Measurements from ENCODE around the gene RASGRF2. TPM values are rescaled to one million over a fixed set of nuclear protein-coding genes. Genes with fewer than 3 reads are reported as not detected.

RASGRF2 gene
- total RNA-seq, 1 donor from 2014 or later: 21.1 TPM

- intact Hi-C loops (cut with micrococcal nuclease): no loop called here
- H3K4me1 Mint-ChIP-seq: peaks cover 11% of the 10 kb centered on the region
- no peak for DNase-seq
- no peak overlapping the region for H3K4me3 Mint-ChIP-seq
- no peak overlapping the region for H3K27ac Mint-ChIP-seq
- peaks cover 42% of the 10 kb centered on the region for H3K36me3 Mint-ChIP-seq (ENCODE audit: low read depth)
- no peaks in the 10 kb centered on the region for H3K27me3 Mint-ChIP-seq
- peaks cover 8% of the 10 kb centered on the region for H3K9me3 Mint-ChIP-seq
Measured at GRCh38 chr5:81066102-81066501, 105.9 kb downstream of the RASGRF2 start.

- no peaks in the 10 kb centered on the region for H3K27me3 Mint-ChIP-seq
- H3K4me3 Mint-ChIP-seq: no peak overlapping the region
- H3K9me3 Mint-ChIP-seq: peaks cover 8% of the 10 kb centered on the region
- H3K27ac Mint-ChIP-seq: no peak overlapping the region
- DNase-seq: no peak
- H3K36me3 Mint-ChIP-seq (ENCODE audit: low read depth): peaks cover 42% of the 10 kb centered on the region
- intact Hi-C loops (cut with micrococcal nuclease): no loop called here
- H3K4me1 Mint-ChIP-seq: peaks cover 11% of the 10 kb centered on the region
Measured at GRCh38 chr5:81067406-81067805, 107.2 kb downstream of the RASGRF2 start.

GRCh38 chr5:81068063-81068462, 107.9 kb downstream of the RASGRF2 start:
- H3K27ac Mint-ChIP-seq: no peak overlapping the region
- peak; percentile 4 for DNase-seq
- H3K4me1 Mint-ChIP-seq: peaks cover 8% of the 10 kb centered on the region
- H3K9me3 Mint-ChIP-seq: peaks cover 8% of the 10 kb centered on the region
- intact Hi-C loops (cut with micrococcal nuclease): no loop called here
- H3K4me3 Mint-ChIP-seq: no peak overlapping the region
- H3K36me3 Mint-ChIP-seq (ENCODE audit: low read depth): peaks cover 41% of the 10 kb centered on the region
- no peaks in the 10 kb centered on the region for H3K27me3 Mint-ChIP-seq

GRCh38 chr5:81068635-81069034, 108.5 kb downstream of the RASGRF2 start:
- DNase-seq: no peak
- Mint-ChIP-seq H3K27ac (no peak overlapping the region), H3K4me3 (no peak overlapping the region), H3K27me3 (no peaks in the 10 kb centered on the region), H3K36me3 (ENCODE audit: low read depth) (peaks cover 40% of the 10 kb centered on the region), H3K4me1 (peaks cover 8% of the 10 kb centered on the region), H3K9me3 (peaks cover 7% of the 10 kb centered on the region)
- intact Hi-C loops (cut with micrococcal nuclease): no loop called here

- Mint-ChIP-seq H3K27ac (no peak overlapping the region), H3K4me1 (no peaks in the 10 kb centered on the region), H3K4me3 (no peak overlapping the region), H3K9me3 (no peaks in the 10 kb centered on the region), H3K36me3 (ENCODE audit: low read depth) (peaks cover 27% of the 10 kb centered on the region), H3K27me3 (no peaks in the 10 kb centered on the region)
- DNase-seq: no peak
- intact Hi-C loops (cut with micrococcal nuclease): no loop called here
Measured at GRCh38 chr5:81069990-81070389, 109.8 kb downstream of the RASGRF2 start.

GRCh38 chr5:81070571-81071255, 110.5 kb downstream of the RASGRF2 start:
- H3K4me3 Mint-ChIP-seq: no peak overlapping the region
- intact Hi-C loops (cut with micrococcal nuclease): no loop called here

GRCh38 chr5:81075041-81075440, 114.9 kb downstream of the RASGRF2 start:
- intact Hi-C loops (cut with micrococcal nuclease): no loop called here
- no peak for DNase-seq
- no peaks in the 10 kb centered on the region for H3K4me1 Mint-ChIP-seq
- no peaks in the 10 kb centered on the region for H3K27me3 Mint-ChIP-seq
- H3K27ac Mint-ChIP-seq: no peak overlapping the region
- no peak overlapping the region for H3K4me3 Mint-ChIP-seq
- H3K36me3 Mint-ChIP-seq (ENCODE audit: low read depth): peaks cover 20% of the 10 kb centered on the region
- peaks cover 9% of the 10 kb centered on the region for H3K9me3 Mint-ChIP-seq

More at GRCh38 chr5:81070571-81071255, 110.5 kb downstream of the RASGRF2 start:
- Mint-ChIP-seq H3K36me3 (ENCODE audit: low read depth) (peaks cover 22% of the 10 kb centered on the region), H3K27me3 (no peaks in the 10 kb centered on the region), H3K4me1 (no peaks in the 10 kb centered on the region), H3K9me3 (no peaks in the 10 kb centered on the region), H3K27ac (no peak overlapping the region)
- DNase-seq: no peak

GRCh38 chr5:81077105-81077504, 116.9 kb downstream of the RASGRF2 start:
- H3K4me1 Mint-ChIP-seq: no peaks in the 10 kb centered on the region
- intact Hi-C loops (cut with micrococcal nuclease): no loop called here
- H3K27ac Mint-ChIP-seq: no peak overlapping the region
- peaks cover 9% of the 10 kb centered on the region for H3K9me3 Mint-ChIP-seq
- H3K36me3 Mint-ChIP-seq (ENCODE audit: low read depth): peaks cover 31% of the 10 kb centered on the region
- H3K27me3 Mint-ChIP-seq: no peaks in the 10 kb centered on the region
- no peak for DNase-seq
- no peak overlapping the region for H3K4me3 Mint-ChIP-seq

GRCh38 chr5:81078930-81079329, 118.8 kb downstream of the RASGRF2 start:
- no peak for DNase-seq
- H3K27ac Mint-ChIP-seq: no peak overlapping the region
- H3K4me3 Mint-ChIP-seq: no peak overlapping the region
- intact Hi-C loops (cut with micrococcal nuclease): no loop called here
- H3K4me1 Mint-ChIP-seq: peaks cover 3% of the 10 kb centered on the region
- no peaks in the 10 kb centered on the region for H3K27me3 Mint-ChIP-seq
- peaks cover 36% of the 10 kb centered on the region for H3K36me3 Mint-ChIP-seq (ENCODE audit: low read depth)
- H3K9me3 Mint-ChIP-seq: peaks cover 12% of the 10 kb centered on the region

- Mint-ChIP-seq H3K4me3 (no peak overlapping the region), H3K9me3 (peaks cover 12% of the 10 kb centered on the region), H3K36me3 (ENCODE audit: low read depth) (peaks cover 47% of the 10 kb centered on the region), H3K27me3 (no peaks in the 10 kb centered on the region), H3K27ac (no peak overlapping the region), H3K4me1 (peaks cover 3% of the 10 kb centered on the region)
- intact Hi-C loops (cut with micrococcal nuclease): no loop called here
- DNase-seq: no peak
Measured at GRCh38 chr5:81080809-81081460, 120.8 kb downstream of the RASGRF2 start.

GRCh38 chr5:81081461-81081835, 121.3 kb downstream of the RASGRF2 start:
- Mint-ChIP-seq H3K9me3 (peaks cover 12% of the 10 kb centered on the region), H3K27me3 (no peaks in the 10 kb centered on the region)
- intact Hi-C loops (cut with micrococcal nuclease): no loop called here

GRCh38 chr5:81086881-81087281, 126.7 kb downstream of the RASGRF2 start:
- Mint-ChIP-seq H3K4me3 (no peak overlapping the region), H3K36me3 (ENCODE audit: low read depth) (peaks cover 35% of the 10 kb centered on the region), H3K27ac (no peak overlapping the region), H3K9me3 (peaks cover 3% of the 10 kb centered on the region), H3K4me1 (peaks cover 3% of the 10 kb centered on the region), H3K27me3 (no peaks in the 10 kb centered on the region)
- intact Hi-C loops (cut with micrococcal nuclease): no loop called here
- no peak for DNase-seq

More at GRCh38 chr5:81081461-81081835, 121.3 kb downstream of the RASGRF2 start:
- peaks cover 3% of the 10 kb centered on the region for H3K4me1 Mint-ChIP-seq
- DNase-seq: no peak
- peaks cover 51% of the 10 kb centered on the region for H3K36me3 Mint-ChIP-seq (ENCODE audit: low read depth)
- H3K27ac Mint-ChIP-seq: no peak overlapping the region
- no peak overlapping the region for H3K4me3 Mint-ChIP-seq

GRCh38 chr5:81091199-81091598, 131.0 kb downstream of the RASGRF2 start:
- H3K36me3 Mint-ChIP-seq (ENCODE audit: low read depth): peaks cover 23% of the 10 kb centered on the region
- H3K4me3 Mint-ChIP-seq: no peak overlapping the region
- no peak for DNase-seq
- H3K9me3 Mint-ChIP-seq: no peaks in the 10 kb centered on the region
- no peak overlapping the region for H3K27ac Mint-ChIP-seq
- no peaks in the 10 kb centered on the region for H3K27me3 Mint-ChIP-seq
- H3K4me1 Mint-ChIP-seq: no peaks in the 10 kb centered on the region
- intact Hi-C loops (cut with micrococcal nuclease): no loop called here

GRCh38 chr5:81093536-81094196, 133.5 kb downstream of the RASGRF2 start:
- no peaks in the 10 kb centered on the region for H3K27me3 Mint-ChIP-seq
- H3K27ac Mint-ChIP-seq: no peak overlapping the region
- no peaks in the 10 kb centered on the region for H3K9me3 Mint-ChIP-seq
- no peak for DNase-seq
- intact Hi-C loops (cut with micrococcal nuclease): no loop called here
- H3K36me3 Mint-ChIP-seq (ENCODE audit: low read depth): peaks cover 14% of the 10 kb centered on the region
- H3K4me1 Mint-ChIP-seq: no peaks in the 10 kb centered on the region
- no peak overlapping the region for H3K4me3 Mint-ChIP-seq

Data from activated CD4-positive, alpha-beta T cell treated with anti-CD3 and anti-CD28 coated beads, Interleukin-2, amount 10 ng/mL, durations not matched to agents 24 days and 14 days (primary cell).